ENCODE data around the gene COG5. TPM values are rescaled to one million over a fixed set of nuclear protein-coding genes. Genes with fewer than 3 reads are reported as not detected.

Gene COG5
- total RNA-seq, 1 experiment from 2014 or later = 20.2 TPM

GRCh38 chr7:107309296-107309695 is 254.4 kb downstream of the COG5 start:
- no peak overlapping the region for H4K91ac ChIP-seq (ENCODE audit: insufficient read length, low read depth, low read length)
- H3K27me3 ChIP-seq (ENCODE audit: insufficient read depth, low read length) = no peaks in the 10 kb centered on the region
- no peak overlapping the region for H3K27ac ChIP-seq (ENCODE audit: insufficient read length, low read depth, low read length)
- no peak overlapping the region for H2BK12ac ChIP-seq (ENCODE audit: insufficient read length, low read depth, low read length)
- no peak overlapping the region for H4K5ac ChIP-seq (ENCODE audit: insufficient read length, low read depth, low read length)
- no peaks in the 10 kb centered on the region for H3K23me2 ChIP-seq (ENCODE audit: insufficient read length, low read depth, low read length, poor library complexity, severe bottlenecking)
- H3K4me1 Mint-ChIP-seq = peaks cover 3 to 4% of the 10 kb centered on the region in 2 experiments; a peak in 2 of 4 replicates
- no peaks in the 10 kb centered on the region for H3K27me3 Mint-ChIP-seq (ENCODE audit: low read depth)
- H3K56ac ChIP-seq (ENCODE audit: insufficient read length, low read depth, low read length) = no peak overlapping the region
- H3K18ac ChIP-seq (ENCODE audit: insufficient read length, low read depth, low read length) = no peak overlapping the region
- H3K4me2 ChIP-seq (ENCODE audit: insufficient read depth, insufficient read length, low read length) = no peak overlapping the region
- H3K9me3 ChIP-seq (ENCODE audit: control insufficient read depth, low read depth, low read length) = no peaks in the 10 kb centered on the region
- WGBS (ENCODE audit: extremely low coverage, insufficient read length, low lambda C conversion rate) = no CpG with 5 or more reads among the region's 1 CpG
- TF ChIP-seq CTCF (conservative IDR thresholded peaks at IDR 0.05) = no peak
- no peak overlapping the region for H4K8ac ChIP-seq (replicated peaks; ENCODE audit: insufficient read length, low read depth, low read length)
- no peaks in the 10 kb centered on the region for H3K79me2 ChIP-seq (ENCODE audit: insufficient read depth, low read length)
- no peak overlapping the region for H2AK5ac ChIP-seq (ENCODE audit: insufficient read length, low read length)
- no peak overlapping the region for H2BK120ac ChIP-seq (ENCODE audit: low read depth, low read length, poor library complexity, severe bottlenecking)
- H2BK5ac ChIP-seq (ENCODE audit: insufficient read length, low read length) = no peak overlapping the region
- no peaks in the 10 kb centered on the region for H3K4me1 ChIP-seq (ENCODE audit: insufficient read depth, low read length)
- no peak overlapping the region for H3K9ac ChIP-seq (ENCODE audit: extremely low read depth, insufficient read length, low read length)
- H2AFZ ChIP-seq (ENCODE audit: low read length) = no peak overlapping the region
- H3K23ac ChIP-seq (ENCODE audit: insufficient read length, low read depth, low read length) = no peak overlapping the region
- no peak overlapping the region for H3T11ph ChIP-seq (ENCODE audit: low read length)
- no peaks in the 10 kb centered on the region for H3K9me3 Mint-ChIP-seq
- no peak overlapping the region for H2BK15ac ChIP-seq (ENCODE audit: low read depth, low read length)
- no peaks in the 10 kb centered on the region for H3K36me3 Mint-ChIP-seq (ENCODE audit: insufficient read depth in 1 of 3, low read depth in 3 of 3)
- H2BK20ac ChIP-seq (ENCODE audit: low read depth, low read length, poor library complexity, severe bottlenecking) = no peak overlapping the region
- no peak for DNase-seq
- H3K27ac Mint-ChIP-seq = no peak overlapping the region
- no peaks in the 10 kb centered on the region for H3K79me1 ChIP-seq (ENCODE audit: insufficient read depth, low read depth, low read length, poor library complexity, severe bottlenecking)
- no peak overlapping the region for H3K14ac ChIP-seq (ENCODE audit: insufficient read depth, low read length)
- H3K4ac ChIP-seq (ENCODE audit: low read depth, low read length) = no peak overlapping the region
- H3K4me3 Mint-ChIP-seq = no peak overlapping the region
- H4K20me1 ChIP-seq (ENCODE audit: control insufficient read depth, insufficient read depth, insufficient read length) = no peaks in the 10 kb centered on the region

All from H9 (cell line).